ENCODE data around the gene BRME1.

BRME1 gene

GRCh38 chr19:13887517-13887916 lies 18.4 kb downstream of the BRME1 start:
- no peak for DNase-seq (ENCODE audit: low read depth in 2 of 2)

GRCh38 chr19:13887018-13887436 lies 18.9 kb downstream of the BRME1 start:
- DNase-seq (ENCODE audit: low read depth in 2 of 2): no peak

- DNase-seq (ENCODE audit: low read depth in 2 of 2): no peak
Measured at GRCh38 chr19:13885826-13886365, 20.0 kb downstream of the BRME1 start.

GRCh38 chr19:13884726-13885591 lies 21.0 kb downstream of the BRME1 start:
- DNase-seq (ENCODE audit: low read depth in 2 of 2): no peak

GRCh38 chr19:13883516-13884064 lies 22.3 kb downstream of the BRME1 start:
- no peak for DNase-seq (ENCODE audit: low read depth in 2 of 2)

GRCh38 chr19:13882836-13883235 lies 23.1 kb downstream of the BRME1 start:
- DNase-seq (ENCODE audit: low read depth in 2 of 2): no peak

GRCh38 chr19:13882419-13882795 lies 23.5 kb downstream of the BRME1 start:
- DNase-seq (ENCODE audit: low read depth in 2 of 2): no peak

- no peak for DNase-seq (ENCODE audit: low read depth in 2 of 2)
Measured at GRCh38 chr19:13881692-13882418, 24.1 kb downstream of the BRME1 start.

- DNase-seq (ENCODE audit: low read depth in 2 of 2): no peak
Measured at GRCh38 chr19:13881251-13881691, 24.6 kb downstream of the BRME1 start.

GRCh38 chr19:13880059-13881043 lies 25.6 kb downstream of the BRME1 start:
- peak; percentile 98 to 99 for DNase-seq (ENCODE audit: low read depth in 2 of 2)

- no peak for DNase-seq (ENCODE audit: low read depth in 2 of 2)
Measured at GRCh38 chr19:13877303-13877702, 28.6 kb downstream of the BRME1 start.

GRCh38 chr19:13876834-13877233 lies 29.1 kb downstream of the BRME1 start, which contains the start of gene NANOS3:
Gene NANOS3, plus strand, starts transcription at chr19:13877134. Its CDS starts 115 bp downstream, at chr19:13877249.
- DNase-seq (ENCODE audit: low read depth in 2 of 2): no peak

GRCh38 chr19:13875824-13876223 lies 30.1 kb downstream of the BRME1 start:
- DNase-seq (ENCODE audit: low read depth in 2 of 2): no peak

GRCh38 chr19:13873834-13874515 lies 31.9 kb downstream of the BRME1 start:
- DNase-seq (ENCODE audit: low read depth in 2 of 2): no peak

- no peak for DNase-seq (ENCODE audit: low read depth in 2 of 2)
Measured at GRCh38 chr19:13872695-13873389, 33.1 kb downstream of the BRME1 start.

GRCh38 chr19:13872339-13872694 lies 33.6 kb downstream of the BRME1 start:
- no peak for DNase-seq (ENCODE audit: low read depth in 2 of 2)

GRCh38 chr19:13870873-13871272 lies 35.0 kb downstream of the BRME1 start:
- DNase-seq (ENCODE audit: low read depth in 2 of 2): no peak

GRCh38 chr19:13869281-13869680 lies 36.6 kb downstream of the BRME1 start:
- no peak for DNase-seq (ENCODE audit: low read depth in 2 of 2)

- no peak for DNase-seq (ENCODE audit: low read depth in 2 of 2)
Measured at GRCh38 chr19:13868663-13869062, 37.3 kb downstream of the BRME1 start.
